Activated CD8-positive, alpha-beta T cell treated with anti-CD3 and anti-CD28 coated beads for 36 hours (primary cell): ENCODE data around the gene RIN3. TPM values are rescaled to one million over a fixed set of nuclear protein-coding genes. Genes with fewer than 3 reads are reported as not detected.

Experiments used
- ATAC-seq: fragments of 200-7000 bp; cut with Tn5 transposase; one replicate; pipeline ENCODE4 v1.10.0; 2021; ENCODE audit warnings: mild to moderate bottlenecking, moderate library complexity
- CTCF ChIA-PET: fragments of 350-600 bp; sonication (Branson Sonifier 250); formaldehyde crosslinking; loops from one replicate; lab custom pipeline; 2021; ENCODE audit warnings: antibody characterized with exemption; lab: Charles Lee
- POLR2A ChIA-PET: fragments of 350-600 bp; sonication (Branson Sonifier 250); formaldehyde crosslinking; loops from one replicate; lab custom pipeline; 2021; ENCODE audit warnings: antibody characterized with exemption; lab: Charles Lee
- DNase-seq: peaks from one replicate; pipeline ENCODE4 v3.0.0-alpha.2; 2020
- H3K27ac Mint-ChIP-seq: one replicate; pipeline ENCODE4 v1.8.0; 2021; ENCODE audit warnings: mild to moderate bottlenecking, mixed read lengths
- H3K27me3 Mint-ChIP-seq: one replicate; pipeline ENCODE4 v1.8.0; 2021; ENCODE audit warnings: mixed read lengths
- H3K36me3 Mint-ChIP-seq: one replicate; pipeline ENCODE4 v1.8.0; 2021; ENCODE audit warnings: low read depth, mixed read lengths
- H3K4me1 Mint-ChIP-seq: one replicate; pipeline ENCODE4 v1.8.0; 2021; ENCODE audit warnings: low read depth, mixed read lengths
- H3K4me3 Mint-ChIP-seq: one replicate; pipeline ENCODE4 v1.8.0; 2021; ENCODE audit warnings: mild to moderate bottlenecking, moderate library complexity, mixed read lengths
- H3K9me3 Mint-ChIP-seq: one replicate; pipeline ENCODE4 v1.8.0; 2021; ENCODE audit warnings: mixed read lengths
- CTCF ChIP-seq: fragments of 200-600 bp; IDR thresholded peaks from one replicate; pipeline ENCODE4 v1.8.0; 2022; ENCODE audit warnings: antibody characterized with exemption, mild to moderate bottlenecking
- intact Hi-C: fragments of 100-400 bp; cut with micrococcal nuclease; formaldehyde crosslinking; loops from one replicate; pipeline ENCODE4 v1.10.0; 2022
- total RNA-seq, 2 experiments: library from RNA; stranded (reverse); gene quantifications; one replicate each; pipeline ENCODE4 v1.2.3, GENCODE V29; 2021

Gene RIN3
- total RNA-seq, 2 experiments from 2014 or later, result 61.3 to 62.4 TPM

- CTCF ChIA-PET, result interaction anchor here (1.7 kb wide), 1 partner anchor 90 kb away, joined by 4 read pairs; no protein-coding TSS in a partner anchor
- DNase-seq (no peak), ATAC-seq (no peak)
- Mint-ChIP-seq H3K4me1 (peaks cover 61% of the 10 kb centered on the region), H3K4me3 (no peak overlapping the region), H3K27me3 (no peaks in the 10 kb centered on the region), H3K27ac (peak overlapping the region; percentile 17), H3K9me3 (peaks cover 1% of the 10 kb centered on the region), H3K36me3 (peaks cover 62% of the 10 kb centered on the region)
- intact Hi-C loops, result no loop called here
- POLR2A ChIA-PET, result no interaction called here
- no peak for TF ChIP-seq CTCF
These were observed 77.4 kb downstream of the RIN3 start for GRCh38 chr14:92590941-92591340.

- DNase-seq (no peak), ATAC-seq (no peak)
- peaks cover 1% of the 10 kb centered on the region for H3K9me3 Mint-ChIP-seq
- POLR2A ChIA-PET, result no interaction called here
- CTCF ChIA-PET, result no interaction called here
- H3K4me1 Mint-ChIP-seq, result peaks cover 59% of the 10 kb centered on the region
- H3K4me3 Mint-ChIP-seq, result no peak overlapping the region
- peak overlapping the region; percentile 17 for H3K27ac Mint-ChIP-seq
- no peaks in the 10 kb centered on the region for H3K27me3 Mint-ChIP-seq
- peaks cover 64% of the 10 kb centered on the region for H3K36me3 Mint-ChIP-seq
- intact Hi-C loops, result no loop called here
- TF ChIP-seq CTCF, result no peak
These were observed 77.8 kb downstream of the RIN3 start for GRCh38 chr14:92591346-92591745.

GRCh38 chr14:92595267-92595666, 81.7 kb downstream of the RIN3 start:
- ChIA-PET POLR2A (interaction anchor here (0.7 to 1.5 kb wide), 4 partner anchors 64 to 285 kb away, joined by 3 to 5 read pairs (median 3); partner anchors contain the start of gene RIN3), CTCF (interaction anchor here (1.3 to 5.3 kb wide), 5 partner anchors 9 to 18 kb away, joined by 3 to 25 read pairs (median 6); no protein-coding TSS in a partner anchor)
- no peak for TF ChIP-seq CTCF
- Mint-ChIP-seq H3K36me3 (peaks cover 54% of the 10 kb centered on the region), H3K27ac (no peak overlapping the region), H3K9me3 (peaks cover 1% of the 10 kb centered on the region), H3K4me1 (peaks cover 42% of the 10 kb centered on the region), H3K4me3 (no peak overlapping the region), H3K27me3 (no peaks in the 10 kb centered on the region)
- DNase-seq (no peak), ATAC-seq (no peak)
- intact Hi-C loops, result no loop called here

DNA sequence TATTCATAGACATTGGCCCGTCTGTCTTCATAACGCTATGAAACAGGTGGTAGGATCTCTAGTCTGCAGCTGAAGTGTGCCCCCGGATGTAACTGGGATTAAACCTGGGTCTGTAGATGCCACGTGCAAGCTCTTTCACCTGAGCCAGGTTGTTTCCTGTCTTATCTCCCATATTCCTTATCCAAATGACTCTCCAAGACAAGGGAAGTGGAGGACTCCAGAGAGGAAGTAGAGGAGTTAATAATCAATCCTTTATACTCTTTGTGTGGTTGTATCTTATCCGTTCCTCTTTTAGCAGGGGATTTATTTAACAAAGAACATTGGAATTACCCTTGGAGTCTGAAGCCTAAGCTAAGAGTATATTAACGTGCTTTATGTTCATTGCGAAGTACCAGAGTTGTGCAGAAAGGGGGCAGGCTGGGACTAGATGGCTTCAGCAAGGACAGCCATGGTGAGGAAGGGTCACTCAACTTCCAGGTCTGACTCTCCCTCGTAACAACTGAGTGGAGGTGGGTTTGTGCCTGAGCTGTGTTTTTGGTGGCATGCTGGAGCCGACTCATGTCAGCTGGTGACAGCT, 82.8 kb downstream of the RIN3 start:
- Mint-ChIP-seq H3K27me3 (no peaks in the 10 kb centered on the region), H3K4me1 (peaks cover 39% of the 10 kb centered on the region), H3K27ac (no peak overlapping the region), H3K9me3 (peaks cover 1% of the 10 kb centered on the region), H3K36me3 (peaks cover 44% of the 10 kb centered on the region), H3K4me3 (no peak overlapping the region)
- CTCF ChIA-PET, result interaction anchor here (0.9 to 5.3 kb wide), 6 partner anchors 10 to 91 kb away, joined by 3 to 25 read pairs (median 3); no protein-coding TSS in a partner anchor
- no peak for TF ChIP-seq CTCF
- ATAC-seq (no peak), DNase-seq (no peak)
- POLR2A ChIA-PET, result interaction anchor here (1.2 kb wide), 1 partner anchor 60 kb away, joined by 3 read pairs; no protein-coding TSS in a partner anchor
- intact Hi-C loops, result no loop called here
